ENCODE data around the gene TTLL8.
"Not testable (repeated sequence)": the region's sequence is repeated elsewhere in the genome, so short reads cannot be mapped to it uniquely, and the experiment has no call there.

Gene TTLL8

GRCh38 chr22:50058061-50058905, at the start of gene TTLL8:
Gene TTLL8 (minus strand): TSS chr22:50058298.
- no peak for DNase-seq (ENCODE audit: low spot score)

DNA sequence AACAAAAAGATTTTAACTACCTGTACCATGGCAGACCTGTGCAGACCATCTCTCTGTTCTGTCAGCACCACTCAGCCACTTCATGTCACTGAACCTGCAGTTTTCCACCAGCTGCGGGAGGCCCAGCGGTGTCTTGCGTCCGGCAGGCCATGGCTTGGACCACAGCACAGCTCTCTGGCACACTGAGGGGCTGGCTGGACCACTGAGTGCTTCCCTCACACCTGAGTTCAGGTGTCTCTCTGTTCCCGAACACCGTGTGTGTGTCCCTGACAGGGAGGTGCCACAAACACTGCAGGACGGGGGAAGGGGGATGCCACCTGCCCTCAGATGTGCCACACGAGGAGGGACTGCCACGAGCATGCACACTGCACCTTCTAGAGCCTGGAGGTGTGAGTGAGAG, 49.4 kb upstream of the TTLL8 start:
- DNase-seq (ENCODE audit: low spot score) = no peak

DNA sequence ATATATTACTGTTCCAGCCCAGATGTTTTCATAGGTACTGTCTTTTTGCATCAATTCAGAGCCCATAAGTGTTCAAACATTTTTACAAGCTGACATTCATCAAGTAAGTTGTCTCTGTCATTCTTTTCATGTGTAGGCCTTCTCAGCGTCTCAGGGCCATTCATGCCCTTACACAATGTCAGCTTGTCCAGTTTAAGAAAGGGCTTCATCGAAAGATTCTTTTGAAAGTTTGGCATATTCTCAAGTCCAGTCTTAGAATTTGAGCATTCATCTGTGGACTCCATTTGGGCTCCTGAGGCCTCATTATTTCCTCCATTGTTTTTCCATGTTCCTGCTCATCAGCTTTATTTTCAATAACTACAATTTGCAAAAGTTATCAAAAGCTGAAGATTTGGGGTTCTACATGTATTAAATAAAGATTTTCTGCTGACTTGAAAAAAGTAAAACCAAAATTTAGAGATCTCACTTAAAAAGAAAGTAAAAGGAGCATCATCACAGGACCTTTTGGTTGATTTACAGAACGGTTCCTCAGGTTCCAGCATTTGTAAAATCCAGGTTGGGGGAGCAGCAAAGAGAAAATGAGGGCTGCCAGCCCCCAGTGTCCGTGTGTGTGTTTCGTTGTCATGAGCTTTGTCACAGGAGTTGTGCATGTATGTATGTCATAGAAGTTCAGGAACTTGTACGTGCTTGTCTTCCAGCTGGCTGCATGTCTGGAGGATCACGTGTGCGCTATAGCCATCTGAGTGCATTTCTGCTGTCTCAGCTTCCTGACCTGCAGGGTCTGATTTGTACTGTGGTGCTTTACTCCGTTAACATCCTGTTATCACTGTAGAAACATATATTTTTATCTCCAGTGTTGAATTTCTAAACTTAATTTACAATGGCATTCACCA, 47.4 kb upstream of the TTLL8 start:
- no peak for DNase-seq (ENCODE audit: low spot score)

DNA sequence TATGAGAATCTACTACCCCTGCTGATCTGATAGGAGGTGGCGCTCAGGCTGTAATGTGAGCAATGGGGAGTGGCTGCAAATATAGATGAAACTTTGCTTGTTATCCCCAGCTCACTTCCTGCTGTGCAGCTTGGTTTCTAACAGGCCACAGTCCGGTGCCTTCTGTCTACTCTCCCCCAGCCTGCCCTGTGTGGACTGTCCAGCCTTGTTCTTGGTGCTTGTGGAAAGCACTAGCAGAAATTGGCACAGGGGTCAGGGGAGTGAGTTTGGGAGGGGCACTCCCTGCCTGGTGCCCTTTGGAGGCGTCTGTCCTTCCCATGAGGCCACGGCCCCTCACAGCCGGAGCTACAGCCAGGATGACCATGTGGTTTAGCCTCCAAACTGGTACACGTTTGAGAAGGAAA, 46.0 kb upstream of the TTLL8 start:
- DNase-seq (ENCODE audit: low spot score) = no peak

GRCh38 chr22:50102946-50103345, 44.8 kb upstream of the TTLL8 start:
- DNase-seq (ENCODE audit: low spot score) = no peak

DNA sequence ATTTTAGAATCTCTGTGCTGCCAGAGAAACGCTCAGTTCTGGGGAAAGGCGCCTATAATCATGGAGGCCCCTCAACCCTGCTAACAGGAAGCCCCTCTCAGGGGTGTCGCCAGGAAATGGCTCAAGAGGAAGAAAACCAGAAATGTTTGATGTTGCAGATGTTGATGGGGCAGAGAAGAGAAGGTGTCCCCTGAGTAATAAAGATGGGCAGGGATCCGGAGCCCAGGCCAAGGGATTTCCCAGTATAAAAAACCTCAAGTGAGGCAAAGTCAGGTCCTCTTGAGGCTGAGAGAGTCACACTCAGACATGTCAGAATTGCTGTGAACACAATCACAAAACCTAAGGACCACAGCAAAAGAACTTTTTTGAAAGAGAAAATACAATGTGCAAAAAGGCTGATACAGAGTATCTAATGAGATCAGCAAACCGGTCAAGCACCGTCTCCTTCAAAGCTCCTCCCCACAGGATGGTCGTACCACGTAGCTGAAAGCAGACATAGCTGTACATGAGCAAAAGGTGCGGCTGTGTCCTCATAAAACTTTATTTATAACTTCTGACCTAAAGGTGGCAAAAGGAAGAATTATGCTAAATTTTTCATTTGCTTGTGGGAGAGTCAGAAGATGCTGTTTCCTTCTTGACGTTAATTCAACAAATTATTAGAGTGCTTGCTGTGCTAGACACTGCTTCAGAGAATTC, 43.9 kb upstream of the TTLL8 start:
- DNase-seq (ENCODE audit: low spot score) = no peak

- no peak for DNase-seq (ENCODE audit: low spot score)
These were observed 40.0 kb upstream of the TTLL8 start for GRCh38 chr22:50098052-50098451.

DNA sequence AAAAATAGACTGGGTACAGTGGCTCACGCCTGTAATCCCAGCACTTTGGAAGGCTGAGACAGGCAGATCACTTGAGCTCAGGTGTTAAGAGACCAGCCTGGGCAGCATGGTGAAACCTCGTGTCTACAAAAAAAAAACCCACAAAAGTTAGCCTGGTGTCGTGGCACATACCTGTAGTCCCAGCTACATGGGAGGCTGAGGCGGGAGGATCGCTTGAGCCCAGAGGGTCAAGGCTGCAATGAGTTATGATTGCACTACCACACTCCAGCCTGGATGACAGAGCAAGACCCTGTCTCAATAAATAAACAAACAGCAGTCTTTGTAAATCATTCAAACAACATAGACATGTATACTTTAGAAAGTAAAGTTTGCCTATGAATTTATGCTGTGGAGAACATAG, 34.2 kb upstream of the TTLL8 start:
- DNase-seq (ENCODE audit: low spot score) = no peak

GRCh38 chr22:50091092-50091768, 33.1 kb upstream of the TTLL8 start:
- DNase-seq (ENCODE audit: low spot score) = no peak

DNA sequence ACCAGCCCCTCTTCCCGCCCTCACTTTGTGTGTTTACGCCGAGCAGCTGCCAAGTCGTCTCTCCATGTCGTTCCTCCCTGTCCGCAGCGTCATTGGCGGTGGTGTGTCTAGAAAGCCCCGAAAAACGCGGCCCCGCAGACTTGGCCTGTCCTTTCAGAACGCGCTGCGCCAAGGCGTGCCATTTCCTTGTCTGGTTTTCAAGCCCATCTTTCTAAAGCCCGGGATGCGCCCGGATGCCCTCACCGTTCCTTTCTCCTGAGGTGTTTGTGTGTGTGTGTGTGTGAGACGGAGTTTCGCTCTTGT, 32.3 kb upstream of the TTLL8 start:
- no peak for DNase-seq (ENCODE audit: low spot score)

DNA sequence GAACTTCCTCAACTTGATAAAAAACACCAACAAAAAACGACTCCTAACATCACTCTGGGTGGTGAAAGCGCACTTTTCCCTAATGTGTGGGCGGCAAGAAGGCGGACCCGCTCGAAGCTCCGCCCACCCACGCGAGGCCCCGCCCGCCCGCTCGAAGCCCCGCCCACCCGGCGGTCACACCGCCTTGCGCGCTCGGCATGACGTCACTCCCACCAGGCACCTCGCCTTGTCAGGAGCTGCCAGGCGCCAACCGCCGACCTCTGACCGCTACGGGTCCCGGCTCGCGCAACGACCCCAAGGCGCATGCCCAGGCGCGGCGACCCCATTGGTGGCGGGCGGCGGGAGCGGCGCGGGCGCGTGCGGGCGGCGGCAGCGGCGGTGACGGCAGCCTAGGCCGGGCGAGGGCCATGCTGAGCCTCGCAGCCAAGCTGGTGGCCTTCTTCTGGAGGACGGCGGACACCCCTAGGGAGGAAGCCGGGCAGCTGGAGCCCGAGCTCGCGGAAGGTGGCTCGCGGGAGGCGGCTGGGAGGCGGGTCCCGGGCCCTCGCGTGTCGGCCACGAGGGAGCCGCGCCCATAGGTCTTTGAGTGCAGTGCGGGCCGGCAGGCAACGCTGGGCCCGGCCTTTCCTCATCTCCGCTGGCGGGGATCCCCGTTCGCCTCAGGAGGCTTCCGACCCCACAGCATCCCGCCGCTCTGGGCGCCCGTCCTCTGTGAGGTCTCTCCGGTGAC, 31.7 kb upstream of the TTLL8 start, which contains the start of gene MOV10L1:
Gene MOV10L1, plus strand, starts transcription at position 325 of the 730 bp plus-strand sequence. Its CDS starts 83 bp downstream, at position 408.
- DNase-seq (ENCODE audit: low spot score) = no peak

GRCh38 chr22:50089231-50089630, 31.1 kb upstream of the TTLL8 start:
- DNase-seq (ENCODE audit: low spot score) = no peak

DNA sequence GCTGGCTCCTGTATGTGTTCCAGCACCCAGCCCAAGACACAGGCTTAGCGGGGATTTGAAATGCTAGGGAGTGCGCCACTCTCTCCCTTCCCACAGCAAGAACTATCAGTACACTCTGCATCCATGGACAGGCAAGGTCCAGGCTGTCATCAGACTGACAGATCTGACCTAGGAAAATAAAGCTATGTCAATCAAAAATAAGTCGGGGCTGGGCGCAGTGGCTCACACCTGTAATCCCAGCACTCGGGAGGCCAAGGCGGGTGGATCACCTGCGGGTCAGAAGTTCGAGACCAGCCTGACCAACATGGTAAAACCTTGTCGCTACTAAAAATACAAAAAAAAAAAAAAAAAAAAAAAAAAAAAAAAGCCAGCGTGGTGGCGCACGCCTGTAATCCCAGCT, 30.0 kb upstream of the TTLL8 start:
- DNase-seq (ENCODE audit: low spot score) = no peak

- DNase-seq (ENCODE audit: low spot score) = no peak
These were observed 29.5 kb upstream of the TTLL8 start for GRCh38 chr22:50087646-50088045.

- not testable (repeated sequence) for DNase-seq (ENCODE audit: low spot score)
These were observed 28.9 kb upstream of the TTLL8 start for GRCh38 chr22:50086975-50087374.

- DNase-seq (ENCODE audit: low spot score) = no peak
These were observed 28.4 kb upstream of the TTLL8 start for GRCh38 chr22:50086526-50086925.

- DNase-seq (ENCODE audit: low spot score) = no peak
These were observed 27.3 kb upstream of the TTLL8 start, which contains the start of gene MLC1 for GRCh38 chr22:50085211-50085972. Gene MLC1 (minus strand): TSS chr22:50085426. CDS start chr22:50084902, 524 bp downstream.

- no peak for DNase-seq (ENCODE audit: low spot score)
These were observed 26.5 kb upstream of the TTLL8 start for GRCh38 chr22:50084614-50085021.

- DNase-seq (ENCODE audit: low spot score) = no peak
These were observed 26.0 kb upstream of the TTLL8 start for GRCh38 chr22:50084080-50084477.

DNA sequence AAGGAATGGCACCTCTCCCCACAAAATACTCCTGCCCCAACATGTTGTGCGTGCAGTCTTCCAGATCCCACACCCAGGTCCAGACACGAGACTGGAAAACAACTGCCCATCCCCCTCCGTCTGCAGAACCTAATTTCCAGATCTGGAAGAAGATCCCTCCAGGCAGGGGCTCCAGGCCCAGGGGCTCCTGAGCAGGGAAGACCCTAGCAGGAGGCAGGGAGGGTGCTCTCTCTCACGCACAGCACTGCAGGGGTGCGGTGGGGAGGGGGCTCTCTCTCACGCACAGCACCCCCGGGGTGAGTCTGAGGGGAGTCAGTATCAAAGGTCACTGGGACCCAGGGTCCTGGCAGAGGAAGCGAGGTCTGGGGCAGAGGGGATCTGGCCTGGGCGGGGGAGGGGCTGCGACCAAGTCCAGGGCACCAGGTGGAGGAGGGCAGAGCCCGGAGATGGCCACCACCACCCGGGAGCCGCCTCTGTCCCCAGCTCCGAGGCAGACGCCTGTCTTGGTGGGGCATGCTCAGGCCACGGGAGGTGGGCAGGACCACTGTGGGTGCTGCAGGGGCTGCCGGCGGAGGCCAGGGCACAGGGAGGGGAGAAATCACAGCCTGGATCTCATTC, 25.5 kb upstream of the TTLL8 start:
- DNase-seq (ENCODE audit: low spot score) = no peak
